ENCODE measurements around the gene TEX261. TPM values are rescaled to one million over a fixed set of nuclear protein-coding genes. Genes with fewer than 3 reads are reported as not detected.

Gene TEX261
- total and polyA plus RNA-seq, 2 of the 8 experiments (the other 6 are each of a cell fraction or from before 2014, with no cell fraction given), result 25.2 to 30.1 TPM

DNA sequence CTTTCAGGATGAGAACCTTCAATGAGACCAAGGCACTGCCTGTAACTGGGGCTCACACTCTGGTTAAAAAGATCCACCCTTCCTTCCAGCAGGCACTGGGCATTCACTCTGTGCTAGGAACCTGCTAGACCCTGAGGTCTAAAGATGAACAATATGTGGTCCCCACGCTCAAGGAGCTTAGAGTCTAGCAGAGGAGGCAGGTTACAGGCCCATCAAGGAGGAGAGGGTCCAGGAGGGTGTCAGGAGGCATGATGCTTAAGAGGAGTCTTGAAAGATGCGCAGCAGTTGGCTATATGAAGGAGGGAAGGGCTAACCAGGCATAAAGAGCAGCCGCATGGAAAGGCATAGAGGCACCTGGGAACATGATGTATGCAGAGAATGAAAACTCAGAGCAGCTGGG lies 11.7 kb downstream of the TEX261 start:
- Histone ChIP-seq H4K20me1 (replicated peaks in 1 of 2; ENCODE audit: control insufficient read depth in 1 of 2, insufficient read depth in 2 of 2, low read length in 2 of 2) (peaks cover 0 to 9% of the 10 kb centered on the region in 2 experiments), H3K23me2 (ENCODE audit: low read depth, low read length) (peaks cover 5% of the 10 kb centered on the region; the same call in 1 of the 2 replicates), H3K27ac (ENCODE audit: low read depth, low read length) (no peak overlapping the region), H3K36me3 (ENCODE audit: control insufficient read depth in 2 of 4, insufficient read depth in 4 of 4, low read length in 3 of 4) (no peaks in the 10 kb centered on the region; a peak in 1 of 8 replicates), H3K56ac (replicated peaks; ENCODE audit: insufficient read length, low read depth, low read length) (no peak overlapping the region), H3K27me3 (replicated peaks in 1 of 4; ENCODE audit: control insufficient read depth in 3 of 4, extremely low read depth in 1 of 4, insufficient read depth in 3 of 4, low read length in 3 of 4) (peaks cover 0 to 17% (median 9%) of the 10 kb centered on the region in 4 experiments; a peak in 5 of 7 replicates), H3K79me1 (ENCODE audit: low read depth, low read length) (no peaks in the 10 kb centered on the region), H4K91ac (replicated peaks; ENCODE audit: insufficient read length, low read length) (no peak overlapping the region), H3K4me1 (replicated peaks in 1 of 4; ENCODE audit: control insufficient read depth in 3 of 4, insufficient read depth in 4 of 4, low read length in 3 of 4) (peaks cover 0 to 12% (median 4%) of the 10 kb centered on the region in 4 experiments; a peak in 4 of 7 replicates), H3K9ac (replicated peaks in 1 of 4; ENCODE audit: extremely low read depth in 1 of 4, low read depth in 3 of 4, low read length in 3 of 4) (no peak overlapping the region), H2AK5ac (ENCODE audit: low read depth, low read length) (no peak overlapping the region), H2BK5ac (ENCODE audit: low read depth, low read length) (no peak overlapping the region), H3K4me3 (ENCODE audit: extremely low read depth in 1 of 4, insufficient read depth in 2 of 4, low read depth in 3 of 4, low read length in 4 of 4) (no peak overlapping the region), H2BK15ac (ENCODE audit: low read length) (no peak overlapping the region), H2AFZ (ENCODE audit: low read length) (no peak overlapping the region), H3K4ac (replicated peaks; ENCODE audit: insufficient read length, low read depth, low read length) (no peak overlapping the region), H2BK120ac (replicated peaks; ENCODE audit: low read depth, low read length) (no peak overlapping the region), H3K9me3 (ENCODE audit: insufficient read depth in 2 of 2, low read depth in 1 of 2, low read length in 1 of 2) (no peaks in the 10 kb centered on the region), H3K14ac (ENCODE audit: insufficient read length) (no peak overlapping the region), H4K5ac (ENCODE audit: insufficient read length, low read depth, low read length) (no peak overlapping the region), H3K79me2 (ENCODE audit: control insufficient read depth in 1 of 2, insufficient read depth in 2 of 2, low read length in 2 of 2) (no peaks in the 10 kb centered on the region), H2BK20ac (ENCODE audit: low read length) (no peak overlapping the region), H3K23ac (ENCODE audit: insufficient read length) (no peak overlapping the region), H2BK12ac (ENCODE audit: low read depth, low read length) (no peak overlapping the region), H4K8ac (ENCODE audit: extremely low read depth, insufficient read depth, low read length) (no peak overlapping the region), H3K18ac (ENCODE audit: extremely low read depth, low read length) (no peak overlapping the region), H3K4me2 (ENCODE audit: insufficient read depth in 1 of 2, low read depth in 2 of 2, low read length in 2 of 2) (no peak overlapping the region)
- CTCF ChIA-PET (ENCODE audit: partially characterized antibody), result interaction anchor here (1.0 to 7.1 kb wide), 13 partner anchors 9 to 266 kb away, joined by 3 to 66 read pairs (median 8); partner anchors contain the start of genes NAGK and TEX261
- WGBS, 2 experiments (ENCODE audit: extremely low coverage in 1 of 2, insufficient coverage in 1 of 2, insufficient read length in 1 of 2, insufficient replicate concordance in 2 of 2, low coverage in 1 of 2, low lambda C conversion rate in 2 of 2, missing lambda C conversion rate in 1 of 2), result 85% methylated on average over 3 of the region's 3 CpGs; no CpG with 5 or more reads in 1 of the 2 experiments
- POLR2A ChIA-PET (ENCODE audit: partially characterized antibody), result no interaction called here
- TF ChIP-seq BACH1 (IDR thresholded peaks at IDR 0.05; ENCODE audit: low read length), result no peak
- TF ChIP-seq KDM4A (IDR thresholded peaks at IDR 0.05; ENCODE audit: low read depth, low read length, severe bottlenecking), result no peak
- TF ChIP-seq NANOG (IDR thresholded peaks at IDR 0.05; ENCODE audit: insufficient read depth, low read depth, low read length, poor library complexity, severe bottlenecking), result no peak
- TF ChIP-seq RXRA (IDR thresholded peaks at IDR 0.05; ENCODE audit: insufficient read depth, low read depth, low read length), result no peak
- TF ChIP-seq, protein P1, sequence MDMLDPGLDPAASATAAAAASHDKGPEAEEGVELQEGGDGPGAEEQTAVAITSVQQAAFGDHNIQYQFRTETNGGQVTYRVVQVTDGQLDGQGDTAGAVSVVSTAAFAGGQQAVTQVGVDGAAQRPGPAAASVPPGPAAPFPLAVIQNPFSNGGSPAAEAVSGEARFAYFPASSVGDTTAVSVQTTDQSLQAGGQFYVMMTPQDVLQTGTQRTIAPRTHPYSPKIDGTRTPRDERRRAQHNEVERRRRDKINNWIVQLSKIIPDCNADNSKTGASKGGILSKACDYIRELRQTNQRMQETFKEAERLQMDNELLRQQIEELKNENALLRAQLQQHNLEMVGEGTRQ (IDR thresholded peaks at IDR 0.05; ENCODE audit: low read length), result no peak
- no peak for TF ChIP-seq HDAC2 (IDR thresholded peaks at IDR 0.05; ENCODE audit: borderline replicate concordance in 1 of 2, low read depth in 2 of 2, low read length in 2 of 2)
- FAIRE-seq (no peak), DNase-seq (ENCODE audit: low read depth in 1 of 2, low spot score in 2 of 2) (no peak)

Data from H1 (cell line).